ENCODE measurements around the gene ANAPC2. TPM values are rescaled to one million over a fixed set of nuclear protein-coding genes. Genes with fewer than 3 reads are reported as not detected.

Gene ANAPC2
- total RNA-seq, 1 donor from 2014 or later: 20.5 TPM

GRCh38 chr9:137223078-137223970, 35.0 kb upstream of the ANAPC2 start:
- TF ChIP-seq CTCF (IDR thresholded peaks at IDR 0.05; ENCODE audit: insufficient read depth, low read length, severe bottlenecking): no peak
- Histone ChIP-seq H3K4me3 (ENCODE audit: low read depth, low read length) (peak overlapping the region; percentile 65), H3K27me3 (ENCODE audit: control insufficient read depth, insufficient read depth, low read length) (no peaks in the 10 kb centered on the region), H3K36me3 (ENCODE audit: control insufficient read depth, insufficient read depth, low read length) (no peaks in the 10 kb centered on the region)
- FAIRE-seq (no peak), DNase-seq (ENCODE audit: low read depth) (peak; percentile 90)

- Histone ChIP-seq H3K4me3 (ENCODE audit: low read depth, low read length) (peak within 1 kb of the TSS; percentile 65), H3K27me3 (ENCODE audit: control insufficient read depth, insufficient read depth, low read length) (no peaks in the 10 kb centered on the region), H3K36me3 (ENCODE audit: control insufficient read depth, insufficient read depth, low read length) (no peaks in the 10 kb centered on the region)
- no peak for DNase-seq (ENCODE audit: low read depth)
- FAIRE-seq: no peak
- no peak for TF ChIP-seq CTCF (IDR thresholded peaks at IDR 0.05; ENCODE audit: insufficient read depth, low read length, severe bottlenecking)
These were observed 34.1 kb upstream of the ANAPC2 start, which contains the start of gene RNF208 for GRCh38 chr9:137222190-137223077. TSS of gene RNF208 (minus strand) at chr9:137222240. CDS start at chr9:137221212, 1,028 bp downstream.

- Histone ChIP-seq H3K36me3 (ENCODE audit: control insufficient read depth, insufficient read depth, low read length) (no peaks in the 10 kb centered on the region), H3K4me3 (ENCODE audit: low read depth, low read length) (peak overlapping the region; percentile 22), H3K27me3 (ENCODE audit: control insufficient read depth, insufficient read depth, low read length) (no peaks in the 10 kb centered on the region)
- no peak for TF ChIP-seq CTCF (IDR thresholded peaks at IDR 0.05; ENCODE audit: insufficient read depth, low read length, severe bottlenecking)
- no peak for FAIRE-seq
- no peak for DNase-seq (ENCODE audit: low read depth)
These were observed 33.2 kb upstream of the ANAPC2 start for GRCh38 chr9:137221506-137222111.

- peaks cover 4% of the 10 kb centered on the region for H3K36me3 ChIP-seq (ENCODE audit: control insufficient read depth, insufficient read depth, low read length)
- H3K4me3 ChIP-seq (ENCODE audit: low read depth, low read length): no peak overlapping the region
- DNase-seq (ENCODE audit: low read depth) (no peak), FAIRE-seq (no peak)
- H3K27me3 ChIP-seq (ENCODE audit: control insufficient read depth, insufficient read depth, low read length): no peaks in the 10 kb centered on the region
- no peak for TF ChIP-seq CTCF (IDR thresholded peaks at IDR 0.05; ENCODE audit: insufficient read depth, low read length, severe bottlenecking)
These were observed 32.7 kb upstream of the ANAPC2 start for GRCh38 chr9:137221095-137221505.

- no peak for FAIRE-seq
- Histone ChIP-seq H3K36me3 (ENCODE audit: control insufficient read depth, insufficient read depth, low read length) (peaks cover 4% of the 10 kb centered on the region), H3K27me3 (ENCODE audit: control insufficient read depth, insufficient read depth, low read length) (no peaks in the 10 kb centered on the region), H3K4me3 (ENCODE audit: low read depth, low read length) (no peak overlapping the region)
- no peak for DNase-seq (ENCODE audit: low read depth)
- no peak for TF ChIP-seq CTCF (IDR thresholded peaks at IDR 0.05; ENCODE audit: insufficient read depth, low read length, severe bottlenecking)
These were observed 32.1 kb upstream of the ANAPC2 start for GRCh38 chr9:137220317-137221094.

Data from bronchial epithelial cell (primary cell).